G401.6 (cell line): Measurements from ENCODE around the gene TIAL1.
"Not testable (repeated sequence)": the region's sequence is repeated elsewhere in the genome, so short reads cannot be mapped to it uniquely, and the experiment has no call there.

ENCODE experiments used
- FAIRE-seq: peaks from 2 replicates; lab custom pipeline; 2012; peaks lifted over from hg19 to GRCh38; lab: Jason Lieb, UNC

The TIAL1 gene

GRCh38 chr10:119528663-119529237 is 68.0 kb downstream of the TIAL1 start:
- not testable (repeated sequence) for FAIRE-seq

- FAIRE-seq: no peak
Observed at GRCh38 chr10:119526621-119527592, 69.9 kb downstream of the TIAL1 start.

GRCh38 chr10:119526149-119526548 is 70.6 kb downstream of the TIAL1 start:
- no peak for FAIRE-seq

- no peak for FAIRE-seq
Observed at GRCh38 chr10:119525116-119525515, 71.6 kb downstream of the TIAL1 start.

- no peak for FAIRE-seq
Observed at GRCh38 chr10:119524720-119525070, 72.1 kb downstream of the TIAL1 start.

GRCh38 chr10:119523895-119524719 is 72.7 kb downstream of the TIAL1 start:
- no peak for FAIRE-seq
